H1 (cell line): ENCODE measurements around the gene FBH1.
"Not testable (repeated sequence)": the region's sequence is repeated elsewhere in the genome, so short reads cannot be mapped to it uniquely, and the experiment has no call there.

Source experiments
- GTF2F1 ChIP-seq: IDR thresholded peaks from 2 replicates; pipeline ENCODE4 v1.6.1; 2012; ENCODE audit warnings: low read depth, low read length, improper control_type of control experiment, borderline replicate concordance
- RNF2 ChIP-seq: fragments of 200-900, 300-1000 bp; sonication (generic); IDR thresholded peaks from 2 replicates; pipeline ENCODE4 v1.7.1; 2016; ENCODE audit warnings: borderline replicate concordance, low read depth, mild to moderate bottlenecking, antibody characterized with exemption, low read length; ENCODE audit not compliant: poor library complexity, severe bottlenecking; ENCODE audit errors: missing control alignments

GRCh38 chr10:5962358-5962940, 72.4 kb downstream of the FBH1 start:
- not testable (repeated sequence) for TF ChIP-seq RNF2, GTF2F1
